Glomerular visceral epithelial cell (primary cell): ENCODE measurements around the gene FBLN5.
"Not testable (repeated sequence)": the region's sequence is repeated elsewhere in the genome, so short reads cannot be mapped to it uniquely, and the experiment has no call there.

Source experiments
- DNase-seq: peaks from one replicate; pipeline ENCODE4 v3.0.0-alpha.2; 2016; ENCODE audit errors: extremely low spot score

Gene FBLN5

GRCh38 chr14:91866511-91867295 is 80.8 kb downstream of the FBLN5 start:
- no peak for DNase-seq

GRCh38 chr14:91866061-91866460 is 81.4 kb downstream of the FBLN5 start:
- DNase-seq: peak; percentile 9

- no peak for DNase-seq
Observed at GRCh38 chr14:91862417-91862816, 85.1 kb downstream of the FBLN5 start.

DNA sequence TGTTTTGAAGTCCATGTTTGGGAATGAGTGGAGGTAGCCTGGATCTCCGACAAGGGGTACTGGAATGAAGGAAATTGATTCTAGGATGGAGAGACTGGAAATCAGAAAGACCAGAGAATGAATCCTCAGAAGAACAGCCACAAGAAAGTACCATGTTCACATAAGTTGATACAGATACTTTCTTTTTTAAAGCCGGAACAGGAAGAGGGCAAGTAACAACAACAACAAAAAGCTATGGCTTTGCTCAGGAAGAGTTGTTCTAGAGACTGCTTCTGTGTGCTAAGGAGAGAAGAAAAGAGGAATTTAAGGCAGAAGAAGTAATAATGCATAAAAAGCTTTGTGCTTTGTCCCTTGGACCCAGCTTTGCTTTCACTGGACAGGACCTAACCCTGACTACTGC is 86.4 kb downstream of the FBLN5 start:
- DNase-seq: no peak

GRCh38 chr14:91860238-91860637 is 87.3 kb downstream of the FBLN5 start:
- DNase-seq: no peak

DNA sequence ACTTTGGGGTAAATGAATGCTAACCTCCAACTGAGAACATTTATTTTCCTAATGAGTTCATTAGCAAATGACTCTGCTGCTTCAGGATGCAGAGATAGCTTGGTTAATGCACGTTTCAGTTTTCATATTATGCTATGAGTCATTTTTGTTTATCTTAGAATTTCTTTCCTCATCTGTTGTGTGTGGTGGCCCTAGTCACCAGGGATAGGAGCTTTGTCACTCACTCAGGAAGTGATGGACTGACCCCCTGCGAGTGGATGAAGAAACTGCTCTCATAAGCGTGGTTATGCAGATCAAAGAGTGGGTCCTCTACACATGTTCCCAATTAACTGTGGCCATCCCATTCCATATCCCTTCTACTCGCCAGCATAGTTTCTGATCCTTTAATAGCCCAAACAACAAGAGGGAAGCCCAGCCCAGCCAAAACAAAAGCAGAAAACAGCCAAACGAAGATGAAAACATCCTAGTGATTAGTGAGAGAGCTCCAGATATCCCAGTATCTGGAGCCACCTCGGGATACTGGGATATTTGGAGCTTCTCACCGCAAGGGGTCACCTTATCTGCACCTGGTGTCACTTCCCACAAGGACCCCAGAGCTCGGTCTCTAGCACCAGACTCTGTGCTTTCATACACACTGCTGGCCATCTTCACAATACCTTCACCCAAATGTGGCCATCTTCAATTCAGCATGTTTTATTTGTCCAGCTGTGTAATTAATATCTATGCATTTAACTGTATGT is 88.8 kb downstream of the FBLN5 start:
- no peak for DNase-seq

DNA sequence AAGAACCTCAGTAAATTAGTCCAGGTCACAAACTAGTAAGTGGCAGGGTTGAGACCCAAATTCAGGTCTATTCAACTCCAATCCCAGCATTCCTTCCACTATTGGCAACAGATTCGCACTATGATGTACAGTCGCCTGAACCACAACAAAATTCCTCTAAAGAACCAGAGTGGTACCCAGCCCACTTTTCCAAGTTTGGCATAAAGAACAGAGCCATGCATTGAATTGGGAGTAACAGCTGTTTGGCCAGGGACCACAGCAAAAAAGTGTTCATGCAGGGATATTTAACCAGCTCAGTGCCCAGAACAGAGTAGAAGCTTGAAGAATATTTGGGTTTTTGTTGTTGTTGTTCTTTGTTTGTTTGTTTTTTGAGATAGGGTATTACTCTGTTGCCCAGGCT is 89.9 kb downstream of the FBLN5 start:
- DNase-seq: no peak

GRCh38 chr14:91854327-91854934 is 93.1 kb downstream of the FBLN5 start:
- DNase-seq: no peak

DNA sequence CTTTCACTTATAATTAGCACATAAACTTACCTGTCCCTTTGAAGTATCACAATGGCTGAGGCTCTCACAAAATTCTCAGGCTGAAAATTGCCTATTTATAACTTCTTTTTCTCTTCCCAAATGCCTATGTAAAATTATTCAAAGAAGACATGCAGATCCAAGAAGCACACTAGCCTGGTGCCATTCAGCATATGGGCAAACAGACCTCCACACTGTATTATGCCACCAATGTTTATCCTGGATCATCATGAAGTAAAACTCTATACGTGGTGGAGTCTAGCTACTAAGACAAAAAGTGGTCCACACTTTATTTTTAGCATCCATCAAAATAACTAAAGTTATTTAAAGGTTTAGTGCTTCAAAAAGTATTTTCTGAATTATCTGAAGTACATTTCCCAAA is 95.9 kb downstream of the FBLN5 start:
- DNase-seq: no peak

- no peak for DNase-seq
Observed at GRCh38 chr14:91848504-91849001, 98.9 kb downstream of the FBLN5 start.

DNA sequence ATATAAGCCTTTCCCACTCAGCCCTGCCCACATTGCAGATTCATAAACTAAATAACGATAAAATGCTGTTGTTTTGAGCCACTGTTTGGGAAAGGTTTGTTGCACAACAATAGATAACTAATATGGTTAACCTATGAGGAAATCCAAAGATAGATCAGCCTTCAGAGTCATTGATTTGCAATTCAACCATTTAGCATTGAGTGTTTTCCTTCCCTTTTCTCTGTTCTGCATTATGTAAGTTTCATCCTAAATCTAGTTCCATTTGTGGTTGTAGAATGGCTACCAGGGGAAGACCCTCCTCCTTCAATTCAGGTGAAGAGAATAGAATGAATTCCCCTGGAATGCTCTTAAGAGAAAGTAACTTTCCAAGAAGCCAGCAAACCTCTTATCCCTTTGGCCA is 99.8 kb downstream of the FBLN5 start:
- no peak for DNase-seq

- no peak for DNase-seq
Observed at GRCh38 chr14:91845652-91846051, 101.8 kb downstream of the FBLN5 start.

- DNase-seq: not testable (repeated sequence)
Observed at GRCh38 chr14:91845056-91845455, 102.4 kb downstream of the FBLN5 start.

DNA sequence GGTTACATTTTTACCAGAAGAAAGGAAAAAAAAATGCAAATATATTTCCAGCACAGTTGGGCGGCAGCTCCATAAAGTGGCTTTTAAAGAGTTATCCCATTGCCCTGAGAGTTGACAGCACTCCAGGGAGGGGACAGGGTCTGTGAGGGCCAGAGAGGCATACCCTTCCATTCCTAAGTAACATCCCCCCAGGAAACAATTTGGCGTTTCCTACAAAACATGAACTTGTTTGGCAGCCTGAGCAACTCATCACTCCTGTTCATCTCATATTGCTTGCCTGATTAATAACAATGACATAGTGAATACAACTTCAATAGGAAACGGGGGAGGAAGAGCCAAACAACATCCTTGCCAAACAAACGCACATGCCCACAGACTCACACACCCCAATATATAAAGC is 103.5 kb downstream of the FBLN5 start:
- DNase-seq: no peak

DNA sequence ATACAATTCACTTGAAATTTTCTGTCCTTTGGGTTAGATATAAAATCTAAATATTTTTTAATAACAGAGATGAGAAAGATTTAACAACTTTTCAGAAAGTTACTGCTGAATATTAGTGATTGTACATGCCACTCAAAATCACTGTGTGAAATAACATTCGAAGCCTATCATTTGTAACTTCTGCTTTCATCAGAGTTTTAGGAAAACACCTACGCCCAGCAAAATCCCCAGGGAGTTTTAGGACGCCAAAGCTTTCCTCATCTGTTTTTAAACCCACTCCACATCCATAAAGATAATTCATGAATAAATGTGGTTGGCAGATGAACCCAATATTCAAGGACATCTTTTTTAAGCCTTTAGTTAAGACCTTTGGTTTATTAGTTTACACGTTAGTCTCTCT is 104.1 kb downstream of the FBLN5 start:
- DNase-seq: no peak

DNA sequence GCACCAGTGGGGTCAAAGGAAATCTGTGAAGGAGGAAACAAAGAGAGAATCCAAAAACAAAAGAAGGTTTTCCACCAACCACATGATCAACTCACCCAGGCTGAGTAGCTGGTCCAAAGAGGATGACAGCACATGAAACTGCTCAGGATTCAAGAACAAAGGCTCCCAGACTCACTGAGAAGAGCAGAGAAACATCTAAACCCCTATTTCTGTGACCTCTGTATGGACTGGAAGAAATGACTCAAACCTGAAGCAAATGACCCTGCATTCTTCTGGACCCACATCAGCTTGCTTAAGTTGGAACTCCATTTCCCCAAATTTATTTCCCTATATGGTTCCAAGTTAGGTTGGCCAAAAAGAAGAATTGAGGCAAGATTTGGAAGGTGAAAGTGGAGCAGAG is 106.4 kb downstream of the FBLN5 start:
- no peak for DNase-seq

DNA sequence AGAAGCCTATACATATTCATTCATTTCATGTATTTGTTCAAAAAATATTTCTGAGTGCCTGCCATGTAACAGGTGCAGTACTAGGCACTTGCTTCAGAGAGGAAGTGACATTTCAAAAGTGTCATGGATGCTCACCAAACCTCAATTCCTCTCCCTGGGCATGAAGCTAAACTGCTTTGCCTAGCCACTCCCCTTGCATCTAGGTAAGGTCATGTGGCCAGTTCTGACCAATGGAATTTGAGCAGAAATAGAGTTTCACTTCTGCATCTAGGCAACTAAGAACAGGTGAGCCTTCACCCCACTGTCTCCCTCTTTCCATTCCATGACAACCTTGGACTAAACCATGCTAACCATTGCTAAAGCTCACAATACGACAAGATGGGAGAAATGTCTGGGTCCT is 107.7 kb downstream of the FBLN5 start:
- DNase-seq: no peak

DNA sequence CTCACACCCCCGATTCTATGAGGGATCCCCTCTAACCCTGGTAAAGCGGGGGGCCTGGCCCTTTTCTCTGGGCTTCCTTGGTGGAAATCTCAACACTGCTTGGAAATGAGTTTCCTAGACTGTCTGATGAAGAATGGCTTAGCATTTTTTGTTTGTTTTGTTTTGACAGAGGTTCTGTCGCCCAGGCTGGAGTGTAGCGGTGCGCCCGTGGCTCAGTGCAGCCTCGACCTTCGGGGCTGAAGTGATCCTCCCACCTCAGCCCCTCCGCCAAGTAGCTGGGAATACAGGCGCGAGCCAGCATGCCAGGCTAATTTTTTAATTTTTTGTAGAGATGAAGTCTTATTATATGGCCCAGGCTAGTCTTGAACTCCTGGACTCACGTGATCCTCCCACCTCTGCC is 110.4 kb downstream of the FBLN5 start:
- no peak for DNase-seq

- no peak for DNase-seq
Observed at GRCh38 chr14:91835920-91836843, 111.3 kb downstream of the FBLN5 start.

DNA sequence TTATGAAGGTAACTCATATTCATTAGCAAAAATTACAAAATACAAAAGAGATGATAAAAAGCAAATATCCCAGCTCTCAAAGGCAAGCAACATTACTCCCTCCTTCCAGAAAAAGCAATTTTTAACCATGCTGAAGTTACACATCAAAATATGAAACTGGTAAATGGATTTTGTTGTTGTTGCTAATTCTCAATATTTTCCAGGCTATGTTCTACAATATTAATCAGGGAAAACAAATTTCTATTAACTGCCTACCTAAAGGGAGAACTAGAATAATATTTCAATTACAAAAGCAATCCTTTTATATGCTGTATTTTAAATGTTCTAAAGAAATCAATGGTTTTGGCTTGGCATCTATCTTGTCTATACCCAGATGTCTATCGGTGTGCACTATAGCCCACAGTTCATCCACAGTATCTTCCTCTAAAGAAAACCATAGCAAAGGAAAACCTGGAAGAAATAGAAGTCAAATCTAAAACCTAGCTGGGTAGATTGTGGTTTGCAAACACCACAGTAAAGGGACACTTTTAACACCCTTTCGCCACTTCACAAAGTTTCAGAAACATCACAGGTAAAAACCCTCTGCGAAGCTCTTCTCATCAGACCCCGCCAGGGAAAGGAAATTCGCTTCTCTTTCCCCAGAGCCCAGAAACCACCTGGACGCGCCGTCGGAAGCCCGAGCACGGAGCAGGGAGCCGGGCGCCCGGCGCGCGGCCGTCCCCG is 112.1 kb downstream of the FBLN5 start:
- DNase-seq: no peak

GRCh38 chr14:91834571-91834970 is 112.9 kb downstream of the FBLN5 start:
- no peak for DNase-seq
